HG03460 (cell line): Measurements from ENCODE around the gene PXMP2.

Source experiments
- ATAC-seq: cut with Tn5 transposase; IDR thresholded peaks from one replicate; pipeline ENCODE4 v1.9.1; 2021; ENCODE audit not compliant: unreplicated experiment

The PXMP2 gene

GRCh38 chr12:132660052-132660451 is 27.3 kb upstream of the PXMP2 start:
- no peak for ATAC-seq

GRCh38 chr12:132660996-132661395 is 26.4 kb upstream of the PXMP2 start:
- no peak for ATAC-seq

GRCh38 chr12:132661972-132662371 is 25.4 kb upstream of the PXMP2 start:
- no peak for ATAC-seq

- ATAC-seq, result no peak
Observed at GRCh38 chr12:132662901-132663755, 24.3 kb upstream of the PXMP2 start.

GRCh38 chr12:132664206-132665148 is 22.9 kb upstream of the PXMP2 start:
- ATAC-seq, result no peak

- ATAC-seq, result no peak
Observed at GRCh38 chr12:132665149-132665491, 22.3 kb upstream of the PXMP2 start.

GRCh38 chr12:132665794-132666193 is 21.6 kb upstream of the PXMP2 start:
- ATAC-seq, result no peak

- ATAC-seq, result no peak
Observed at GRCh38 chr12:132668191-132669088, 18.9 kb upstream of the PXMP2 start.

- ATAC-seq, result no peak
Observed at GRCh38 chr12:132669166-132669879, 18.1 kb upstream of the PXMP2 start.

GRCh38 chr12:132672116-132672515 is 15.3 kb upstream of the PXMP2 start:
- ATAC-seq, result no peak

GRCh38 chr12:132672678-132673077 is 14.7 kb upstream of the PXMP2 start:
- ATAC-seq, result no peak

GRCh38 chr12:132673288-132674179 is 13.9 kb upstream of the PXMP2 start:
- no peak for ATAC-seq

- ATAC-seq, result no peak
Observed at GRCh38 chr12:132674561-132674960, 12.8 kb upstream of the PXMP2 start.

- no peak for ATAC-seq
Observed at GRCh38 chr12:132675757-132676432, 11.5 kb upstream of the PXMP2 start.

GRCh38 chr12:132677492-132677891 is 9.9 kb upstream of the PXMP2 start:
- ATAC-seq, result no peak

GRCh38 chr12:132685400-132685799 is 2.0 kb upstream of the PXMP2 start:
- ATAC-seq, result no peak

- ATAC-seq, result peak; percentile 21
Observed at GRCh38 chr12:132686825-132687210, 569 bp upstream of the PXMP2 start.

GRCh38 chr12:132689227-132689626 is 1.8 kb downstream of the PXMP2 start:
- ATAC-seq, result no peak

- no peak for ATAC-seq
Observed at GRCh38 chr12:132690112-132690511, 2.7 kb downstream of the PXMP2 start.
